K562 (cell line): ENCODE measurements around the gene SNRPA. TPM values are rescaled to one million over a fixed set of nuclear protein-coding genes. Genes with fewer than 3 reads are reported as not detected.

Experiments used
- ATAC-seq: fragments of 200-7000 bp; cut with Tn5 transposase; 3 replicates; pipeline ENCODE4 v1.9.1; 2020; ENCODE audit warnings: moderate library complexity
- BruUV-seq: library from RNA; stranded (reverse); fragments of 400-500 nt; replicated peaks from 2 replicates; lab custom pipeline; 2021; lab: Mats Ljungman, UMichigan
- CTCF ChIA-PET: fragments of 300-600 bp; formaldehyde crosslinking; extraction: SDS; loops from one replicate; lab custom pipeline; 2021; ENCODE audit warnings: low intra/inter-chr PET ratio; lab: Yijun Ruan, JAX
- POLR2A ChIA-PET: fragments of 300-600, 350-650 bp; sonication (Branson Sonifier 250); formaldehyde crosslinking; extraction: SDS; loops from one replicate; lab custom pipeline; 2021; ENCODE audit warnings: antibody characterized with exemption, inconsistent platforms; lab: Yijun Ruan, JAX
- DNase-seq, 4 experiments: peaks; one replicate each; pipeline versions ENCODE4 v3.0.0 to v3.0.0-alpha.2; 2011 to 2018; ENCODE audit warnings: low spot score in 3 of 4, mixed read lengths in 3 of 4; ENCODE audit errors: extremely low read depth in 1 of 4
- FAIRE-seq: peaks from 2 replicates; lab custom pipeline; 2011; peaks lifted over from hg19 to GRCh38; lab: Jason Lieb, UNC
- H2AFZ ChIP-seq: 2 replicates; pipeline ENCODE4 v1.6.0; 2011; ENCODE audit warnings: low read depth, low read length, control low read depth, inconsistent platforms
- H3K27ac ChIP-seq: fragments of 200-600 bp; 3 replicates; pipeline ENCODE4 v1.8.0; 2011; ENCODE audit warnings: low read depth, mild to moderate bottlenecking, control low read depth, inconsistent platforms, low read length, moderate library complexity, mixed read lengths; ENCODE audit errors: extremely low read depth
- H3K27me3 ChIP-seq, 2 experiments: fragments of 300-600 bp in 1 of 2; 2 replicates in 1 of 2; 3 replicates in 1 of 2; pipeline versions ENCODE4 v1.6.0 to v1.8.0; 2011; ENCODE audit warnings: inconsistent platforms in 2 of 2, low read length in 2 of 2, mild to moderate bottlenecking in 1 of 2, mixed read lengths in 1 of 2, moderate library complexity in 1 of 2; ENCODE audit not compliant: control insufficient read depth in 2 of 2, insufficient read depth in 2 of 2
- H3K36me3 ChIP-seq: fragments of 300-600 bp; 3 replicates; pipeline ENCODE4 v1.8.0; 2011; ENCODE audit warnings: mild to moderate bottlenecking, low read length, inconsistent platforms; ENCODE audit not compliant: control insufficient read depth, insufficient read depth
- H3K4me1 ChIP-seq, 2 experiments: fragments of 200-600 bp in 1 of 2; replicated peaks in 1 of 2; 2 replicates in 1 of 2; 3 replicates in 1 of 2; pipeline versions ENCODE4 v1.5.1 to v1.8.0; 2011; ENCODE audit warnings: inconsistent platforms in 2 of 2, low read length in 2 of 2, mild to moderate bottlenecking in 1 of 2, mixed read lengths in 1 of 2, moderate library complexity in 1 of 2; ENCODE audit not compliant: control insufficient read depth in 2 of 2, insufficient read depth in 2 of 2
- H3K4me2 ChIP-seq: 2 replicates; pipeline ENCODE4 v1.6.1; 2011; ENCODE audit warnings: low read length, control low read depth, inconsistent platforms, mixed read lengths; ENCODE audit not compliant: insufficient read depth
- H3K4me3 ChIP-seq: fragments of 200-600 bp; sonication (generic), shearing (Covaris generic); 2 replicates; pipeline ENCODE4 v1.5.1; 2016; ENCODE audit warnings: control low read depth, inconsistent platforms
- H3K79me2 ChIP-seq: fragments of 200-600 bp; 3 replicates; pipeline ENCODE4 v1.8.0; 2011; ENCODE audit warnings: low read length, inconsistent platforms; ENCODE audit not compliant: control insufficient read depth, insufficient read depth
- H3K9ac ChIP-seq, 2 experiments: 2 replicates each; pipeline versions ENCODE4 v1.6.0 to v1.6.1; 2011; ENCODE audit warnings: low read depth in 2 of 2, low read length in 2 of 2, control low read depth in 1 of 2, inconsistent platforms in 1 of 2, mild to moderate bottlenecking in 1 of 2, mixed read lengths in 1 of 2; ENCODE audit not compliant: insufficient read depth in 1 of 2
- H3K9me1 ChIP-seq: one replicate; pipeline ENCODE4 v1.6.0; 2011; ENCODE audit warnings: inconsistent platforms, mild to moderate bottlenecking, low read length, moderate library complexity; ENCODE audit not compliant: control insufficient read depth, insufficient read depth
- H3K9me3 ChIP-seq: replicated peaks from 2 replicates; pipeline ENCODE4 v1.5.1; 2011; ENCODE audit warnings: low read depth, low read length, inconsistent platforms; ENCODE audit not compliant: control insufficient read depth, insufficient read depth
- H4K20me1 ChIP-seq: replicated peaks from 2 replicates; pipeline ENCODE4 v1.6.1; 2011; ENCODE audit warnings: low read length, inconsistent platforms, mixed read lengths; ENCODE audit not compliant: control insufficient read depth, insufficient read depth
- CBX1 ChIP-seq: sonication (generic); IDR thresholded peaks from 2 replicates; pipeline ENCODE4 v1.6.1; 2016; ENCODE audit warnings: antibody characterized with exemption, low read depth, mild to moderate bottlenecking
- CUX1 ChIP-seq: fragments of 200-800 bp; sonication (Bioruptor generic); IDR thresholded peaks from 2 replicates; pipeline ENCODE4 v1.6.1; 2016; ENCODE audit warnings: missing genetic modification characterization, missing compliant biosample characterization
- ERF ChIP-seq: fragments of 450-650 bp; formaldehyde crosslinking; IDR thresholded peaks from 2 replicates; pipeline ENCODE4 v1.4.0; 2020; ENCODE audit warnings: mild to moderate bottlenecking, mixed read lengths
- HIVEP1 ChIP-seq: fragments of 250-450 bp; sonication (Bioruptor Pico); IDR thresholded peaks from 2 replicates; pipeline ENCODE4 v1.4.0; 2020; ENCODE audit warnings: mild to moderate bottlenecking
- HMG20A ChIP-seq: fragments of 450-650 bp; formaldehyde crosslinking; conservative IDR thresholded peaks from 2 replicates; pipeline ENCODE4 v1.4.0; 2020; ENCODE audit warnings: mild to moderate bottlenecking, mixed read lengths
- MXD1 ChIP-seq: fragments of 250-450 bp; sonication (Bioruptor Pico); IDR thresholded peaks from 2 replicates; pipeline ENCODE4 v1.8.0; 2021; ENCODE audit warnings: borderline replicate concordance, mild to moderate bottlenecking, moderate library complexity; ENCODE audit not compliant: poor library complexity, severe bottlenecking
- NFE2 ChIP-seq: IDR thresholded peaks from 2 replicates; pipeline ENCODE4 v1.6.1; 2014; ENCODE audit warnings: antibody characterized with exemption, low read depth
- NFRKB ChIP-seq: fragments of 450-650 bp; IDR thresholded peaks from 2 replicates; pipeline ENCODE4 v1.6.1; 2016; ENCODE audit warnings: low read depth
- TARDBP ChIP-seq: fragments of 450-650 bp; IDR thresholded peaks from 2 replicates; pipeline ENCODE4 v1.6.1; 2016
- ZNF121 ChIP-seq: sonication (generic); formaldehyde crosslinking; conservative IDR thresholded peaks from 2 replicates; pipeline ENCODE4 v1.8.0; 2022; ENCODE audit warnings: missing genetic modification reagents
- ZNF184 ChIP-seq: sonication (generic); formaldehyde crosslinking; IDR thresholded peaks from 2 replicates; pipeline ENCODE4 v1.5.0; 2020; ENCODE audit warnings: missing genetic modification reagents
- ZNF197 ChIP-seq: fragments of 200-800 bp; sonication (Bioruptor generic); IDR thresholded peaks from 2 replicates; pipeline ENCODE4 v1.6.1; 2016; ENCODE audit warnings: low read depth, missing genetic modification characterization, missing compliant biosample characterization
- ZNF398 ChIP-seq: fragments of 250-450 bp; sonication (Bioruptor Pico); IDR thresholded peaks from 2 replicates; pipeline ENCODE4 v1.8.0; 2021; ENCODE audit warnings: moderate library complexity, mild to moderate bottlenecking, inconsistent platforms
- ZNF41 ChIP-seq: fragments of 250-450 bp; sonication (Bioruptor Pico); conservative IDR thresholded peaks from 2 replicates; pipeline ENCODE4 v1.4.0; 2020; ENCODE audit warnings: mild to moderate bottlenecking
- ZNF655 ChIP-seq: fragments of 250-450 bp; sonication (Bioruptor Pico); IDR thresholded peaks from 2 replicates; pipeline ENCODE4 v1.5.0; 2021
- WGBS: fragments of 100-300 bp; shearing (Covaris generic); methylation state at CpG from one replicate; pipeline ENCODE4 v1.1.6; 2016; ENCODE audit warnings: low coverage, mixed read lengths; ENCODE audit not compliant: insufficient coverage; ENCODE audit errors: missing lambda C conversion rate; 5-methylcytosine and 5-hydroxymethylcytosine counted together
- in situ Hi-C: fragments of 300-500 bp; cut with MboI; formaldehyde crosslinking; loops from 4 replicates; pipeline ENCODE4 v1.15.0; 2018; ENCODE audit warnings: inconsistent platforms, mixed read lengths
- intact Hi-C: fragments of 100-400 bp; cut with micrococcal nuclease; formaldehyde crosslinking; loops from 2 replicates; pipeline ENCODE4 v1.14.2; 2022
- polyA plus RNA-seq, 8 experiments: library from polyadenylated mRNA; depleted of rRNA in 4 of 8; stranded (reverse) in 5 of 8; unstranded in 3 of 8; fragments of >200 nt; fragmentation: Nextera tagmentation in 2 of 8; fragmentation: Illumina TruSeq in 1 of 8; extraction: Ambion mirVana in 2 of 8; extraction: Trizol in 1 of 8; gene quantifications; 2 replicates each; pipeline versions ENCODE4 v1.2.1 to v1.2.3, GENCODE V29; 2011 to 2014; ENCODE audit warnings: inconsistent platforms in 1 of 8, missing spikeins in 1 of 8
- total RNA-seq, 7 experiments: library from RNA; depleted of rRNA in 6 of 7; stranded (reverse); fragments of >200 nt in 6 of 7; fragmentation: Illumina TruSeq in 2 of 7; extraction: Trizol in 2 of 7; gene quantifications; 2 replicates each; pipeline versions ENCODE4 v1.2.1 to v1.2.3, GENCODE V29; 2011 to 2021; ENCODE audit warnings: low replicate concordance in 1 of 7

Gene SNRPA
- total and polyA plus RNA-seq, 9 of the 15 experiments (the other 6 are each of a cell fraction or from before 2014, with no cell fraction given): 16.3 to 311 (median 193) TPM

- 61% methylated on average over 11 of the region's 12 CpGs for WGBS
- H4K20me1 ChIP-seq: 0 out of 2 replicates have a peak, but pooled peaks cover 3% of the 10 kb centered on the region
- TF ChIP-seq HIVEP1 (CRISPR knock-in tag) (no peak), ZNF41 (CRISPR knock-in tag) (no peak), CBX1 (no peak), ZNF655 (CRISPR knock-in tag) (no peak), NFRKB (no peak), ZNF184 (CRISPR knock-in tag) (no peak), MXD1 (CRISPR knock-in tag) (no peak), NFE2 (no peak), CUX1 (CRISPR knock-in tag) (no peak), ERF (CRISPR knock-in tag) (no peak), ZNF121 (CRISPR knock-in tag) (no peak), HMG20A (CRISPR knock-in tag) (no peak), ZNF197 (no peak), ZNF398 (no peak), TARDBP (no peak)
- no TSS peak for BruUV-seq
- in situ Hi-C loops: no loop called here
- H3K4me1 ChIP-seq: peaks cover 0 to 42% of the 10 kb centered on the region in 2 experiments; a peak in 3 of 5 replicates
- ChIA-PET POLR2A (interaction anchor here (0.6 to 1.6 kb wide), 3 partner anchors 7 to 179 kb away, joined by 3 to 6 read pairs (median 4); partner anchors contain the start of genes ACTMAP and SNRPA), CTCF (no interaction called here)
- no peak overlapping the region for H3K4me3 ChIP-seq
- peaks cover 3% of the 10 kb centered on the region; the same call in 1 of the 3 replicates for H3K79me2 ChIP-seq
- no peaks in the 10 kb centered on the region for H3K9me1 ChIP-seq
- no peak overlapping the region for H2AFZ ChIP-seq
- H3K27ac ChIP-seq: no peak overlapping the region
- H3K9me3 ChIP-seq: no peaks in the 10 kb centered on the region
- no peak for DNase-seq
- H3K4me2 ChIP-seq: no peak overlapping the region
- intact Hi-C loops: loop anchor here (5.0 kb wide), 1 partner anchor 81 kb away; no protein-coding TSS in a partner anchor
- no peaks in the 10 kb centered on the region for H3K27me3 ChIP-seq
- no peak for ATAC-seq
- H3K36me3 ChIP-seq: peaks cover 21% of the 10 kb centered on the region; the same call in 2 of the 3 replicates
- FAIRE-seq: no peak
- peak overlapping the region in 1 of 2 experiments; percentile 74; a peak in 2 of 4 replicates for H3K9ac ChIP-seq
Measured at GRCh38 chr19:40742886-40743285, 8.1 kb upstream of the SNRPA start.
